Measurements from ENCODE around the gene DCP1B. TPM values are rescaled to one million over a fixed set of nuclear protein-coding genes. Genes with fewer than 3 reads are reported as not detected.

The DCP1B gene
- total RNA-seq (2014; rRNA removed; shearing (Covaris generic)) = 10.9 and 12.1 TPM in 2 replicates
- polyA plus RNA-seq (2015; cell fraction: cytosol; rRNA removed) = 13.0 and 13.8 TPM in 2 replicates
- 23.5 and 26.6 TPM in 2 replicates for polyA plus RNA-seq (2015; cell fraction: nucleus; rRNA removed)

DNA sequence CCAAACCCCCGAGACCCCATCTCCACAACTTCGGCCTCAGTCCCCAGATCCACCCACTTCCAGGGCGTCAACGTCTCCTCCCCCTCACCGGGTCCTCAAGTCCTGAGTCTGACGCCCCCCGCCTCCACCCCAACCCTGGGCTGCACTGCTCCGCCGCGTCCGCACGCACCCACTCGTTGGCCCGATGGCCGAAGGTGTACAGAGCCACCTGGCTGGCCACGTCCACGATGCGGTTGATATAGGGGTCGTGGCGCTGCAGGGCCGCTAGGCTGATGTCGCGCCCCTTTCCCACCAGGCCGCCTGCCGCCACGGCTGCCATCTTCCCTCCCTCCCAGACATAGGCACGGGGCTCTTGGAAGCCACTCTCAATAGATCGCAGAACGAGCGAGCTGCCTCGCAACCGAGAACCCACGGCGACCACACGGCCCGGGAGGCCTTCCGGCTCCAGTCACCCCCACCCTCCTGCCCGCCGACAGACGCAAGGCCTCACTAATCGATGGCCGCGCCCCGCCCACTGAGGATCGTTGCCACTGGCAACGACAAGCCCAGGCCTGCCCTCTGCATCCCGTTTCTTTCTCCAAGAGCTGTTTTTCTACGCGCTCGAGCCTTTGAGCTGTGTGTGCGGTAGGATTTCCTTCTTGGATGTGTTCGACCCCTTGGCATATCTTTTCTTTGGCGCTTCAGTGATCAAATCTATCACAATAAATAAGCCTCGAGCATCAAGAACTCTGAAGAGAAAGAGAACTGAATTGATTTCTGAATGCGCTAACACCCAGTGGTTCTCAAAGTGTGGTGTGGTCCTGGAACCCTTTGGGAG lies at the start of gene DCP1B:
TSS of gene DCP1B (minus strand) at position 345 of the 817 bp plus-strand sequence. CDS start at position 319, 26 bp downstream.
- DNase-seq (ENCODE audit: low read depth, low spot score) = peak; percentile 96
- in situ Hi-C loops (cut with HindIII; ENCODE audit: low pct_unique_long_range_greater_than_20kb, low sequenced_read_pairs) = no loop called here

DNA sequence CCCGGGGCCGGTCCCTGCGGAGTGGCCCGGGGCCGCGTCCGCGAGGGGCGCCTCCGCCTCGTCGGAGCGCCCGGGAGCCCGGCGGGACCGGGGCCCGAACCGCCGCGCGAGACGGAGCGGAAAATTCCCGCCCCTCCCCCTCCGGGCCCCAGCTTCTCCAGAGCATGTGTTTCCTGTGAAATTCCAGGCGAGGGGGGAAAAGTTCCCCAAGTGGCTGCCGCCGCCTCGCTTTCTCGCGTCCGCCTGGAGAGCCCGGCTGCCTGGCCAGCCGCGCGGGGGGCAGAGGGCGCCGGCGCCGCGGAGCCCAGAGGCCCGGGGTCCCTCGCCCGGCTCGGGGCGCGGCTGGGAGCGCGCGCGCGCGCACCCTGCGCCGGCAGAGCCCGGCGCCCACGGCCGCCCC lies 49.4 kb upstream of the DCP1B start:
- in situ Hi-C loops (cut with HindIII; ENCODE audit: low pct_unique_long_range_greater_than_20kb, low sequenced_read_pairs) = no loop called here
- DNase-seq (ENCODE audit: low read depth, low spot score) = no peak

- in situ Hi-C loops (cut with HindIII; ENCODE audit: low pct_unique_long_range_greater_than_20kb, low sequenced_read_pairs) = no loop called here
- DNase-seq (ENCODE audit: low read depth, low spot score) = peak; percentile 15
Observed at GRCh38 chr12:2052826-2053678, 48.8 kb upstream of the DCP1B start, which contains the start of gene CACNA1C. Gene CACNA1C (plus strand): TSS chr12:2052987. CDS start chr12:2053563, 576 bp downstream.

DNA sequence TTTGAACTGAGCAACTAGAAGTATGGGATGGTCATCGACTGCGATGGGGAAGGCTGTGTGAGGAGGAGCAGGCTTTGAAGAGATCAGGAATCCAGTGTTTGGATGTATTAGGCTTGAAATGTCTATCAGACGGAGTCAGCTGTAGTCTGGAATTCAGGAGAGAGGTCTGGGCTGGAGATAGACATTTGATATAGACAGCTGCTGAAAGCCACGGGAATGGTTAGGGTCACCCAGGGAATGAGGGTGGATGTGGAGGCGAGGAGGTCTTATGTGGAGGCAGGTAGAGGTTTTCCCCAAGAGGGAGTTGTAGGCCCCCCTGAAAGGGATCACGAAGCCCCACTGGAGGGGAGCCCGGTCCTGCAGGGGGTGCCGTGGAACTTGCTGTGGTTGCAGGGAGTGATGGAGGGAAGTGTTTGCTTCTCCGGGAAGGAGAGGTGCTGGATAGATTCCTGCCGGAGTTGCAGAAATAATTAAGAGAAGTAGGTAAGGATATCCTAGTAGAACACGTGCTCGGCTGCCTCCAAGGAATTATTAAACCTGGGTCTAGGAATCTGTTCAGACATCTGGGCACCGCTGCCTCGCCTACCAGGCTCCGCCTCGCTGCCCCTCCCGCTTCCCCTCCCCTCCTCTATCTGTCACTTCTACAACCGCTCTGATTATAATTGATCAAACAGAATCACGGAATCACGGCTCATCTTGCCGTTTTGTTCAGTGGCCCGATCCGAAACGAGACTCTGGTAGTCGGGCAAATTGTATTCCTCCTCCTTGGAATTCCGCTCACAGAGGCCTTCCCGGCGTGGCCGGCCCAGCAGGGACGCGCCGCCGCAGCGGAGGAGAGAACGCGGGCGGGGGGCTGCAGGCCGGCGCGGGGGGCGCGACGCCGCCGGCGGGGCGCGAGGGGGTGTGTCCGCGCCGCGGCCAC lies 47.7 kb upstream of the DCP1B start:
- DNase-seq (ENCODE audit: low read depth, low spot score) = no peak
- in situ Hi-C loops (cut with HindIII; ENCODE audit: low pct_unique_long_range_greater_than_20kb, low sequenced_read_pairs) = no loop called here

DNA sequence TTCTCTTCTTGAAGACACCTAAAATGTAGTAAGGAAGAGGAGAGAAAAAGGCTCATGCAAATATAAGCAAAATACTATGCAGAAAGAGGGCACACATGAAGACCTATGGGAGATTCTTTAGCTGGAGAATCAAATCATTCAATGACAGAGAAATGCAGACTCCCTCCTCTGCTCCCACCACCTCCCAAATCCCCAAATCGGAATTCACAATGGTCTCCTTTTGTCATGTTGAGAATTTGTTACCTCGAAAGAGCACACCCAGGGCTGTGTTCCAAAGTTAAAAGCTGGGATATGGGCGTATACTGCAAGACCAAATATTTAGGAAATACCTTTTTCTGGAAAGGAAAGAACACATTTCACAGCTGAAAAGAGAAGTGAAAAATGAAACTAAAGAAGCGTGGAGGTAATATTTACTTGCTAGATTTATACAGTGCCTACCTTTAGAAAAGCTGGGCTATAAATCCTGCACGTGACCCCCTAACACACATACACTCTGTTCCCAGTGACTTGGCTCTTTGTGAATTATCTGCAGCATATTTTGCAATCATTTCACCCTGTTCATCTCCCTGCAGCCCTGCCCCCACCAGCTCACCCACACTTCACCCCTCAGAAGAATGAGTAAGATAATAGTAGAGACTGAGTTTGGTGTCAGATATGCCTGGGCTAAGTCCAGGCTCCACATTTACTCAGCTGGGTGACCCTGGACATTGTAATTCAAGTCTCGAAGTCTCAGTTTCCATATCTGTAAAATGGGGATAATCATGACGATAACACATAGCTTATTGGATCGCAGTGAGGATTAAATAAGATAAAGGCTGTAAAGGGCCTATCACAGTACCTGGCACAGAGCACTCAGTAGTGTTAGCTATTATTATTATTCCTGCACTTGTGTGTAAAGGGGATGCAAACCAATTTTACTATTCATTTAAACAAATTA lies 45.6 kb upstream of the DCP1B start:
- in situ Hi-C loops (cut with HindIII; ENCODE audit: low pct_unique_long_range_greater_than_20kb, low sequenced_read_pairs) = no loop called here
- DNase-seq (ENCODE audit: low read depth, low spot score) = peak; percentile 56

DNA sequence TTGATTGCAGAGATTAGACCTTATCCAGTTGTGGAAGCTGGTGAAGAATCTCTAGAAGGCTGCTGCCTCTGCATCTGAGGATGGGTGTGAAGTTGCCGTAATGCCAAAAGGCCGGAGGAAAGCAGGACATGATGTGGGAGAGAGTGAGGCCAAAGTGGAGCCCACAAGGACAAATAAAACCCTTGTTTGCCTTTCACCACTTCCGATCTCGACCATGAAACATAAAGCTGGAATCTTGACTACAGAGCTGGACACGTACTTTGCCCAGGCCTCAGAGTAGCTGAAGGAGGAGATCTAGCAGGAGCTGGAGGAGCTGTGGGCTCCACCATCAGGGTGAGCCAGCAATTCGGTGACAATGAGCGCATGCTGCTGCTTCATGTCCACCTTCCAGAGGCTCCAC lies 43.5 kb upstream of the DCP1B start:
- DNase-seq (ENCODE audit: low read depth, low spot score) = no peak
- in situ Hi-C loops (cut with HindIII; ENCODE audit: low pct_unique_long_range_greater_than_20kb, low sequenced_read_pairs) = no loop called here

- in situ Hi-C loops (cut with HindIII; ENCODE audit: low pct_unique_long_range_greater_than_20kb, low sequenced_read_pairs) = no loop called here
- no peak for DNase-seq (ENCODE audit: low read depth, low spot score)
Observed at GRCh38 chr12:2046957-2047356, 42.7 kb upstream of the DCP1B start.

DNA sequence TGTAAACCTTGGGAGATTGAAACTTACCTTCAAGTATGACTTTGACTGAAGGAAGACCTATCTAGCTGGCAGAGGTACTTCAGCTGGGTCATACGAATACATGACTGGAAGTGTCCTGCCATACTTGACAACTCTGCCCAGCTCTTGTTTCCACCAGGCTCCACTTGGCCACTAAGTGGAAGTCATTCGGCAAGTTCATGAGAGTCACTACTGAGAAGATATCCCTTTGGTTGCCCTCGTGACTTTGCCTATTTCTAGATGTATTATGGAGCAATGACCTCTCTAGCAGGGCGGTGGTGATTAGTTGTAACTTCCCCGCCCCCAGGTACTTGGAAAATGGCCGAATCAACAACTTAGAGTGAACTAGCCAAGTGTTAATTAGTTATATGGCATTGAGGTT lies 39.9 kb upstream of the DCP1B start:
- in situ Hi-C loops (cut with HindIII; ENCODE audit: low pct_unique_long_range_greater_than_20kb, low sequenced_read_pairs) = no loop called here
- DNase-seq (ENCODE audit: low read depth, low spot score) = no peak

DNA sequence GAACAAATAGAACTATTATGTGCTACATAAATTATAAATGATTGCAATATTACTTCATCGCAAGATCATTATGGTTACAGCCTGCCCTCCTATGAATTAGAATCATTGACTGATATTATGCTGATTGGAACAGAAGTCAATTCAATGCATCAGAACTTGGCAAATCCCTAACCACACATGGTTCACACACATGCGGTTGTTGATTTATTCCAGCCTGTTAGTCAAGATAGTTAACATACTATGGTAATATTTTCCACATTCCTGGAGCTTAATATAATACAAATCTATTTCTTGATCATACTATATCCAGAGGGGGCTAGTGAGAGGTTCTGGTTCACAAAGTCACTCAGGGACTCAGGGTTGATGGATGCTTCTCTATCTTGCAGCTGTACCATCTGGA lies 38.8 kb upstream of the DCP1B start:
- in situ Hi-C loops (cut with HindIII; ENCODE audit: low pct_unique_long_range_greater_than_20kb, low sequenced_read_pairs) = no loop called here
- DNase-seq (ENCODE audit: low read depth, low spot score) = no peak

GRCh38 chr12:2039034-2039433 lies 34.8 kb upstream of the DCP1B start:
- no peak for DNase-seq (ENCODE audit: low read depth, low spot score)
- in situ Hi-C loops (cut with HindIII; ENCODE audit: low pct_unique_long_range_greater_than_20kb, low sequenced_read_pairs) = no loop called here

- in situ Hi-C loops (cut with HindIII; ENCODE audit: low pct_unique_long_range_greater_than_20kb, low sequenced_read_pairs) = no loop called here
- no peak for DNase-seq (ENCODE audit: low read depth, low spot score)
Observed at GRCh38 chr12:2035431-2036055, 31.3 kb upstream of the DCP1B start.

- peak; percentile 76 for DNase-seq (ENCODE audit: low read depth, low spot score)
- in situ Hi-C loops (cut with HindIII; ENCODE audit: low pct_unique_long_range_greater_than_20kb, low sequenced_read_pairs) = no loop called here
Observed at GRCh38 chr12:2034633-2035430, 30.6 kb upstream of the DCP1B start.

- no peak for DNase-seq (ENCODE audit: low read depth, low spot score)
- in situ Hi-C loops (cut with HindIII; ENCODE audit: low pct_unique_long_range_greater_than_20kb, low sequenced_read_pairs) = no loop called here
Observed at GRCh38 chr12:2032506-2032905, 28.2 kb upstream of the DCP1B start.

DNA sequence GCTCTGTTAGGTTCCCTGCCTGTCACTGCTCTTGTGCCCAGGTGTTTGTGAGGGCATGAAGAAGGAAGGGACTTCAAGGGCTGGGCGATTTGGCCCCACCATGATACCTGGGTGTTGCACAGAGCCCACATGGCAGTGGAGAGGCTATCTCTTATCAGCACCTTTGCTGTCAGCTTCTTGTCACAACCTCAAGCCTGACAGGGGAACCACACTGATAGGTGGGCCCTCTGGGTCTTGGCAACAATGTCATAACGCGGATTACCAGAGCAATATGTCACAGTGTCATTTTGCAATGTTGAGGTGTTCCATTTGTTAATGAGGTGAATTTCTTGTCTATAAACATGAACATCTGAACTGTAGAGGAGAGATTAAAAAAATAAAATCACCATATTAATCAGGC lies 25.6 kb upstream of the DCP1B start:
- in situ Hi-C loops (cut with HindIII; ENCODE audit: low pct_unique_long_range_greater_than_20kb, low sequenced_read_pairs) = no loop called here
- DNase-seq (ENCODE audit: low read depth, low spot score) = no peak

DNA sequence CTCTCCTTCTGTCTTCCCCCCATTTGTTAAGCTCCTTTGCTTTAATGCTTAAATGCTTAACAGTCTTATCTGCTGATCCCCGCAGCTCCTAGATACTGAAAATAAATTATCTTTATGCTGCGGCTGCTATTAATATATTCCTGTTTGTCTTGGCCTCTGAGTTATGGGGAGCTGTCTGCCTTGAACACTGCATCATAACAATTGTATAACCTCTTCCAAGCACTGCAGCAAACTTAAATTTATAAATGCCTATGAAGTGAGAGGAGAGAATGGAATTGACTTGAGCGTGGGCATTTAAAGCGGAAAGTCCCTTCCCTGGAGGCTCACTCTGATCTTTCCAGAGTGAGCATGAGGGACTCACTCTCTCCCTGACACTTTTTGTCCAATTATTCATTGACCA lies 23.1 kb upstream of the DCP1B start:
- DNase-seq (ENCODE audit: low read depth, low spot score) = no peak
- in situ Hi-C loops (cut with HindIII; ENCODE audit: low pct_unique_long_range_greater_than_20kb, low sequenced_read_pairs) = no loop called here
